Hepatocyte (in vitro differentiated cells): ENCODE data around the gene CUX1.

Experiments
- EZH2 ChIP-seq: fragments of 200-600 bp; sonication (generic); IDR thresholded peaks from 2 replicates; pipeline ENCODE4 v1.6.1; 2016; ENCODE audit warnings: antibody characterized with exemption, mild to moderate bottlenecking, borderline replicate concordance
- TF ChIP-seq, protein P1 (sequence below): fragments of 200-600 bp; sonication (generic); IDR thresholded peaks from 2 replicates; pipeline ENCODE4 v1.5.1; 2016; ENCODE audit warnings: antibody characterized with exemption, mild to moderate bottlenecking; ENCODE audit not compliant: poor library complexity

DNA sequence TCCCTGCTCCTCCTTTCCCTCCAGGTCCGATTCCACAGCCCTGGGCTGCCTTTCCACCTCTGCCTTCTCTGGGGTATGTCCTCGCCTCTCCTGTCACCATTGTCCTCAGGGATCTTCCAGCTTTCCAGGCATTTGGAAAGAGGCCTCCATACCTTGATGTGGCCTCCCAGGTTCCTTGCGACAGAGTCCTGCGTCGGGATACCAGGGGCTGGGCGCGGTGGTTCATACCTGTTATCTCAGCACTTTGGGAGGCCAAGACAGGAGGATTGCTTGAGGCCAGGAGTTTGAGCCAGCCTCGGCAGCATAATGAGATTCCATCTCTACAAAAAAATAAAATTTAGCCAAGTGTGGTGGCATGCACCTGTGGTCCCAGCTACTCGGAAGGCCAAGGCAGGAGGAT, 171.1 kb downstream of the CUX1 start:
- TF ChIP-seq, protein P1, sequence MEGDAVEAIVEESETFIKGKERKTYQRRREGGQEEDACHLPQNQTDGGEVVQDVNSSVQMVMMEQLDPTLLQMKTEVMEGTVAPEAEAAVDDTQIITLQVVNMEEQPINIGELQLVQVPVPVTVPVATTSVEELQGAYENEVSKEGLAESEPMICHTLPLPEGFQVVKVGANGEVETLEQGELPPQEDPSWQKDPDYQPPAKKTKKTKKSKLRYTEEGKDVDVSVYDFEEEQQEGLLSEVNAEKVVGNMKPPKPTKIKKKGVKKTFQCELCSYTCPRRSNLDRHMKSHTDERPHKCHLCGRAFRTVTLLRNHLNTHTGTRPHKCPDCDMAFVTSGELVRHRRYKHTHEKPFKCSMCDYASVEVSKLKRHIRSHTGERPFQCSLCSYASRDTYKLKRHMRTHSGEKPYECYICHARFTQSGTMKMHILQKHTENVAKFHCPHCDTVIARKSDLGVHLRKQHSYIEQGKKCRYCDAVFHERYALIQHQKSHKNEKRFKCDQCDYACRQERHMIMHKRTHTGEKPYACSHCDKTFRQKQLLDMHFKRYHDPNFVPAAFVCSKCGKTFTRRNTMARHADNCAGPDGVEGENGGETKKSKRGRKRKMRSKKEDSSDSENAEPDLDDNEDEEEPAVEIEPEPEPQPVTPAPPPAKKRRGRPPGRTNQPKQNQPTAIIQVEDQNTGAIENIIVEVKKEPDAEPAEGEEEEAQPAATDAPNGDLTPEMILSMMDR: no peak
- TF ChIP-seq EZH2: no peak
